OCI-LY1 (cell line): ENCODE results near the gene SEMA4C.

ENCODE experiments used
- H2AFZ ChIP-seq: fragments of 200-600 bp; sonication (generic), shearing (Covaris generic); 2 replicates; pipeline ENCODE4 v1.6.0; 2014; ENCODE audit warnings: antibody characterized with exemption, mild to moderate bottlenecking, low read length
- H3F3A ChIP-seq: fragments of 200-600 bp; sonication (generic), shearing (Covaris generic); 2 replicates; pipeline ENCODE4 v1.6.0; 2014; ENCODE audit warnings: mild to moderate bottlenecking, antibody characterized with exemption, low read length, moderate library complexity; ENCODE audit not compliant: insufficient read depth
- H3K27ac ChIP-seq: fragments of 200-600 bp; sonication (generic); 2 replicates; pipeline ENCODE4 v1.5.1; 2014; ENCODE audit warnings: low read length, mixed run types, mild to moderate bottlenecking, low read depth; ENCODE audit not compliant: poor library complexity, severe bottlenecking
- H3K27me3 ChIP-seq: fragments of 200-600 bp; sonication (generic); 2 replicates; pipeline ENCODE4 v1.6.0; 2014; ENCODE audit warnings: antibody characterized with exemption, mild to moderate bottlenecking, low read length, moderate library complexity; ENCODE audit not compliant: insufficient read depth
- H3K36me3 ChIP-seq: fragments of 200-600 bp; sonication (generic); 2 replicates; pipeline ENCODE4 v1.6.1; 2014; ENCODE audit warnings: mild to moderate bottlenecking, antibody characterized with exemption, low read length, moderate library complexity, mixed read lengths; ENCODE audit not compliant: insufficient read depth
- H3K4me1 ChIP-seq: fragments of 200-600 bp; sonication (generic); 2 replicates; pipeline ENCODE4 v1.5.1; 2014; ENCODE audit warnings: mild to moderate bottlenecking, low read length, moderate library complexity; ENCODE audit not compliant: insufficient read depth, severe bottlenecking
- H3K4me2 ChIP-seq: fragments of 200-600 bp; sonication (generic), shearing (Covaris generic); 2 replicates; pipeline ENCODE4 v1.6.1; 2014; ENCODE audit warnings: low read length
- H3K4me3 ChIP-seq: fragments of 200-600 bp; sonication (generic); 2 replicates; pipeline ENCODE4 v1.5.1; 2014; ENCODE audit warnings: low read length, low read depth, mild to moderate bottlenecking, mixed read lengths; ENCODE audit not compliant: poor library complexity, severe bottlenecking
- H3K79me2 ChIP-seq: fragments of 200-600 bp; shearing (Covaris generic); 2 replicates; pipeline ENCODE4 v1.6.1; 2016; ENCODE audit warnings: mixed run types, low read length, mixed read lengths; ENCODE audit not compliant: insufficient read depth
- H3K9ac ChIP-seq: fragments of 200-600 bp; sonication (generic), shearing (Covaris generic); 2 replicates; pipeline ENCODE4 v1.6.1; 2014; ENCODE audit warnings: mild to moderate bottlenecking, low read length, mixed read lengths
- H3K9me2 ChIP-seq: fragments of 200-600 bp; sonication (generic), shearing (Covaris generic); 2 replicates; pipeline ENCODE4 v1.6.1; 2014; ENCODE audit warnings: low read depth, mild to moderate bottlenecking, low read length, mixed read lengths
- H3K9me3 ChIP-seq: fragments of 200-600 bp; shearing (Covaris generic); 2 replicates; pipeline ENCODE4 v1.6.1; 2014; ENCODE audit warnings: low read length, mixed read lengths
- H4K20me1 ChIP-seq: fragments of 200-600 bp; sonication (generic), shearing (Covaris generic); 2 replicates; pipeline ENCODE4 v1.6.0; 2016; ENCODE audit warnings: mild to moderate bottlenecking, low read length; ENCODE audit not compliant: insufficient read depth
- CTCF ChIP-seq: fragments of 200-600 bp; sonication (generic), shearing (Covaris generic); IDR thresholded peaks from 2 replicates; pipeline ENCODE4 v1.5.1; 2017; ENCODE audit warnings: mild to moderate bottlenecking, antibody characterized with exemption, low read length, moderate library complexity, mixed read lengths
- EZH2 ChIP-seq: fragments of 200-600 bp; sonication (generic), shearing (Covaris generic); IDR thresholded peaks from 2 replicates; pipeline ENCODE4 v1.8.0; 2017; ENCODE audit warnings: borderline replicate concordance, mixed run types, mild to moderate bottlenecking, antibody characterized with exemption, low read length, moderate library complexity, mixed read lengths

The SEMA4C gene

GRCh38 chr2:96898135-96898505 is 28.2 kb upstream of the SEMA4C start:
- Histone ChIP-seq H3K9ac (no peak overlapping the region), H3K27ac (no peak overlapping the region), H3K9me2 (no peaks in the 10 kb centered on the region), H3K27me3 (peaks cover 4% of the 10 kb centered on the region; the same call in 1 of the 2 replicates), H3F3A (no peaks in the 10 kb centered on the region), H2AFZ (no peak overlapping the region), H3K36me3 (no peaks in the 10 kb centered on the region), H3K4me1 (no peaks in the 10 kb centered on the region), H3K4me2 (no peak overlapping the region), H3K9me3 (no peaks in the 10 kb centered on the region), H3K4me3 (no peak overlapping the region), H4K20me1 (no peaks in the 10 kb centered on the region), H3K79me2 (no peaks in the 10 kb centered on the region)
- TF ChIP-seq CTCF (no peak), EZH2 (no peak)

- Histone ChIP-seq H3K27ac (no peak overlapping the region), H3K36me3 (no peaks in the 10 kb centered on the region), H3K9ac (no peak overlapping the region), H3K79me2 (no peaks in the 10 kb centered on the region), H3K27me3 (peaks cover 4% of the 10 kb centered on the region; the same call in 1 of the 2 replicates), H3K4me3 (no peak overlapping the region), H3F3A (no peaks in the 10 kb centered on the region), H3K4me1 (no peaks in the 10 kb centered on the region), H3K9me3 (no peaks in the 10 kb centered on the region), H3K4me2 (no peak overlapping the region), H2AFZ (no peak overlapping the region), H4K20me1 (no peaks in the 10 kb centered on the region), H3K9me2 (no peaks in the 10 kb centered on the region)
- TF ChIP-seq CTCF, result no peak
- no peak for TF ChIP-seq EZH2
Measured at GRCh38 chr2:96897491-96898134, 27.7 kb upstream of the SEMA4C start.

GRCh38 chr2:96895746-96896651 is 26.1 kb upstream of the SEMA4C start:
- no peak overlapping the region for H2AFZ ChIP-seq
- H3K9me2 ChIP-seq, result no peaks in the 10 kb centered on the region
- no peak overlapping the region for H3K4me2 ChIP-seq
- H3K36me3 ChIP-seq, result no peaks in the 10 kb centered on the region
- H3F3A ChIP-seq, result no peaks in the 10 kb centered on the region
- H3K79me2 ChIP-seq, result no peaks in the 10 kb centered on the region
- peaks cover 4% of the 10 kb centered on the region; the same call in 1 of the 2 replicates for H3K27me3 ChIP-seq
- TF ChIP-seq EZH2 (no peak), CTCF (no peak)
- no peak overlapping the region for H3K27ac ChIP-seq
- H4K20me1 ChIP-seq, result no peaks in the 10 kb centered on the region
- H3K4me3 ChIP-seq, result no peak overlapping the region
- H3K9me3 ChIP-seq, result no peaks in the 10 kb centered on the region
- no peak overlapping the region for H3K9ac ChIP-seq
- H3K4me1 ChIP-seq, result no peaks in the 10 kb centered on the region
